ENCODE results near the gene TDRD9. TPM values are rescaled to one million over a fixed set of nuclear protein-coding genes. Genes with fewer than 3 reads are reported as not detected.

Gene TDRD9
- total RNA-seq, 1 donor from 2014 or later, result not detected

GRCh38 chr14:103984196-103984595 lies 55.9 kb downstream of the TDRD9 start:
- H3K79me2 ChIP-seq (ENCODE audit: insufficient read depth, low read length), result no peaks in the 10 kb centered on the region
- H3K27ac Mint-ChIP-seq (ENCODE audit: unreplicated experiment), result no peak overlapping the region

GRCh38 chr14:103989034-103989433 lies 60.8 kb downstream of the TDRD9 start:
- Histone ChIP-seq H3K36me3 (ENCODE audit: insufficient read depth, low read length) (no peaks in the 10 kb centered on the region), H3K9me3 (ENCODE audit: insufficient read depth, low read depth, low read length) (peaks cover 4% of the 10 kb centered on the region), H3K27me3 (ENCODE audit: insufficient read depth, low read length) (no peaks in the 10 kb centered on the region), H3K4me3 (ENCODE audit: insufficient read depth, low read depth, low read length) (no peak overlapping the region), H3K79me2 (ENCODE audit: insufficient read depth, low read length) (no peaks in the 10 kb centered on the region), H3K4me2 (ENCODE audit: low read length) (no peak overlapping the region), H3K27ac (ENCODE audit: low read depth, low read length) (no peak overlapping the region), H2AFZ (ENCODE audit: low read depth, low read length) (no peak overlapping the region), H3K4me1 (ENCODE audit: insufficient read depth, low read length) (no peaks in the 10 kb centered on the region), H4K20me1 (ENCODE audit: insufficient read depth, low read length) (no peaks in the 10 kb centered on the region), H3K9ac (ENCODE audit: low read length) (no peak overlapping the region)
- no peak overlapping the region for H3K27ac Mint-ChIP-seq (ENCODE audit: unreplicated experiment)
- no peak overlapping the region for H3K4me3 Mint-ChIP-seq (ENCODE audit: unreplicated experiment)
- TF ChIP-seq CTCF (IDR thresholded peaks at IDR 0.05; ENCODE audit: insufficient read depth, low read depth, low read length) (no peak), EZH2 (IDR thresholded peaks at IDR 0.05; ENCODE audit: insufficient read depth, low read length) (no peak)
- FAIRE-seq (no peak), DNase-seq (ENCODE audit: low read depth) (no peak)
- peaks cover 19% of the 10 kb centered on the region for H3K27me3 Mint-ChIP-seq (ENCODE audit: low read depth, unreplicated experiment)
- no peaks in the 10 kb centered on the region for H3K4me1 Mint-ChIP-seq (ENCODE audit: low read depth, unreplicated experiment)
- H3K36me3 Mint-ChIP-seq (ENCODE audit: low read depth, unreplicated experiment), result peaks cover 7% of the 10 kb centered on the region
- H3K9me3 Mint-ChIP-seq (ENCODE audit: unreplicated experiment), result peaks cover 24% of the 10 kb centered on the region

More at GRCh38 chr14:103984196-103984595, 55.9 kb downstream of the TDRD9 start:
- DNase-seq (ENCODE audit: low read depth) (no peak), FAIRE-seq (no peak)
- Mint-ChIP-seq H3K27me3 (ENCODE audit: low read depth, unreplicated experiment) (peaks cover 28% of the 10 kb centered on the region), H3K36me3 (ENCODE audit: low read depth, unreplicated experiment) (peaks cover 4% of the 10 kb centered on the region), H3K4me3 (ENCODE audit: unreplicated experiment) (no peak overlapping the region), H3K4me1 (ENCODE audit: low read depth, unreplicated experiment) (no peaks in the 10 kb centered on the region), H3K9me3 (ENCODE audit: unreplicated experiment) (peaks cover 28% of the 10 kb centered on the region)
- Histone ChIP-seq H3K9me3 (ENCODE audit: insufficient read depth, low read depth, low read length) (peaks cover 1% of the 10 kb centered on the region), H3K27me3 (ENCODE audit: insufficient read depth, low read length) (no peaks in the 10 kb centered on the region), H3K36me3 (ENCODE audit: insufficient read depth, low read length) (no peaks in the 10 kb centered on the region), H4K20me1 (ENCODE audit: insufficient read depth, low read length) (no peaks in the 10 kb centered on the region), H3K9ac (ENCODE audit: low read length) (no peak overlapping the region), H3K4me2 (ENCODE audit: low read length) (no peak overlapping the region), H3K4me3 (ENCODE audit: insufficient read depth, low read depth, low read length) (no peak overlapping the region), H3K4me1 (ENCODE audit: insufficient read depth, low read length) (no peaks in the 10 kb centered on the region), H3K27ac (ENCODE audit: low read depth, low read length) (no peak overlapping the region), H2AFZ (ENCODE audit: low read depth, low read length) (no peak overlapping the region)
- TF ChIP-seq CTCF (IDR thresholded peaks at IDR 0.05; ENCODE audit: insufficient read depth, low read depth, low read length), result no peak
- TF ChIP-seq EZH2 (IDR thresholded peaks at IDR 0.05; ENCODE audit: insufficient read depth, low read length), result no peak

- Histone ChIP-seq H3K4me1 (ENCODE audit: insufficient read depth, low read length) (no peaks in the 10 kb centered on the region), H2AFZ (ENCODE audit: low read depth, low read length) (no peak overlapping the region), H4K20me1 (ENCODE audit: insufficient read depth, low read length) (no peaks in the 10 kb centered on the region), H3K27me3 (ENCODE audit: insufficient read depth, low read length) (no peaks in the 10 kb centered on the region), H3K9ac (ENCODE audit: low read length) (no peak overlapping the region), H3K4me3 (ENCODE audit: insufficient read depth, low read depth, low read length) (no peak overlapping the region), H3K9me3 (ENCODE audit: insufficient read depth, low read depth, low read length) (peaks cover 4% of the 10 kb centered on the region), H3K27ac (ENCODE audit: low read depth, low read length) (no peak overlapping the region), H3K4me2 (ENCODE audit: low read length) (no peak overlapping the region), H3K79me2 (ENCODE audit: insufficient read depth, low read length) (no peaks in the 10 kb centered on the region), H3K36me3 (ENCODE audit: insufficient read depth, low read length) (no peaks in the 10 kb centered on the region)
- FAIRE-seq (no peak), DNase-seq (ENCODE audit: low read depth) (no peak)
- peaks cover 21% of the 10 kb centered on the region for H3K9me3 Mint-ChIP-seq (ENCODE audit: unreplicated experiment)
- H3K4me1 Mint-ChIP-seq (ENCODE audit: low read depth, unreplicated experiment), result no peaks in the 10 kb centered on the region
- H3K36me3 Mint-ChIP-seq (ENCODE audit: low read depth, unreplicated experiment), result peaks cover 7% of the 10 kb centered on the region
- H3K27me3 Mint-ChIP-seq (ENCODE audit: low read depth, unreplicated experiment), result peaks cover 17% of the 10 kb centered on the region
- no peak overlapping the region for H3K27ac Mint-ChIP-seq (ENCODE audit: unreplicated experiment)
- no peak for TF ChIP-seq EZH2 (IDR thresholded peaks at IDR 0.05; ENCODE audit: insufficient read depth, low read length)
- H3K4me3 Mint-ChIP-seq (ENCODE audit: unreplicated experiment), result no peak overlapping the region
These were observed 61.7 kb downstream of the TDRD9 start for GRCh38 chr14:103989964-103990363.
